NCI-H2227 (cell line): Measurements from ENCODE around the gene NRK.
A peak's percentile ranks its signal among the peaks of the same experiment; 100 is the strongest.
"Not testable (repeated sequence)": the region's sequence is repeated elsewhere in the genome, so short reads cannot be mapped to it uniquely, and the experiment has no call there.

Experiments
- DNase-seq: peaks from one replicate; lab custom pipeline; 2025; ENCODE audit not compliant: unreplicated experiment; lab: John Stamatoyannopoulos, UW

Gene NRK

DNA sequence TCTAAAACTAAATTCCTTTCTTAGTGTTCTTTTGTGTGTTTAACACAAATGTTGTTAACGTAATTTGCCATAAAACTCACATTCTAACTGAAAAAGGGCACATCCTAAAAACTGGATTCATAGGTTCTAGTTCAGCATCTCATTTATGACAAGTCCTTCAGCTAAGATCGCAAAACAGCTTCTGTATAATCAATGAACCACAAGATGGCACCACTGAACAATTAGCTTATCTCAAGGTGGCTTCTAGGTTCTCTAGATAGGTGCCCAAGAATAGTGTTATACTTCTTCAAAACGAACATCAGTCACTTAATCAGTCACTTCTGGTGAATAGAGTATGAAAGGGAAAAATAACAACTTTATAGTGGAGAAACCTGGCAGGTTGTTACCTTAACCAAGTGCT, 54.3 kb downstream of the NRK start:
- peak; percentile 27 for DNase-seq

- no peak for DNase-seq
Measured at GRCh38 chrX:105880491-105880890, 58.2 kb downstream of the NRK start.

DNA sequence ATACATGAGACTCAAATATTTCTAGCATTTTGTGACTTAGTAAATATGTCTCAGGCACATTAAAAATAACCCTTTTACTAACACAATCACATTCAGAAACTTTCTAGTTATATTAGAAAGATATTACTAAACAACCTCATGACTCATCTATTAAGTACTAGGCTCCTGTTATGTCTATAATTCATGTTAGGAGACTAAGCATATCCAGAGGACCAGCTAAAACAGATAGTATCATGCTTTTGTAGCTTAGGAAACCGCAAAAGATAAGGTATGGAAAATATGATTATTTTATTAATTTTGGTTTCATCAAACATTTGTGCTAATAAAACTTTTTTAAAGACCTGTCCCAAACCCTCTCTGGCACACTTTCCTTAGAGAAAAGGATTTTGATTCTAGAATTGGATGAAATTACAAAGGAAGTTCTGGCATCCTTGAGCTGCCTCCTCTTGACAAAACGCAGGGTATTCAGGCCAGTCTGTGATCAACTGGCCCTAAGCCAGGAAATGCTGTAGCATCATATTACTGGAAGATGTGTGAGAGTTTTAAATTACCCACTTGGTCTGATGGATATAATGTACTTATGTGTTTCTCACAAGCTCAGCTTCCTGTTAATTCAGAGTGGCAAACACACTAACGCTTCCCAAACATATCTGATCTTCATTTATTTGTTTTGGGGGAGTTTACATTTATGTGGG, 60.4 kb downstream of the NRK start:
- DNase-seq: no peak

- DNase-seq: no peak
Measured at GRCh38 chrX:105894721-105895120, 72.4 kb downstream of the NRK start.

DNA sequence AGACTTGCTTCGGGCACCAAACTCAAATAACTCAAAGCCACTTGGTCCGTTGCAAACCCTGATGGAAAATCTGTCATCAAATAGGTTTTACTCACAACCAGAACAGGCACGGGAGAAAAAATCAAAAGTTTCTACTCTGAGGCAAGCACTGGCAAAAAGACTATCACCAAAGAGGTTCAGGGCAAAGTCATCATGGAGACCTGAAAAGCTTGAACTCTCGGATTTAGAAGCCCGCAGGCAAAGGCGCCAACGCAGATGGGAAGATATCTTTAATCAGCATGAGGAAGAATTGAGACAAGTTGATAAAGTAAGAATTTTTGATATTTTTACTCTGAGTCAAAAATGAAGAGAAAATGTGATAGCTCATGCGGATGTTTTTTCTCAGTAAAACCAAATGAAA, 87.2 kb downstream of the NRK start:
- no peak for DNase-seq

GRCh38 chrX:105910563-105911105, 88.3 kb downstream of the NRK start:
- DNase-seq: no peak

DNA sequence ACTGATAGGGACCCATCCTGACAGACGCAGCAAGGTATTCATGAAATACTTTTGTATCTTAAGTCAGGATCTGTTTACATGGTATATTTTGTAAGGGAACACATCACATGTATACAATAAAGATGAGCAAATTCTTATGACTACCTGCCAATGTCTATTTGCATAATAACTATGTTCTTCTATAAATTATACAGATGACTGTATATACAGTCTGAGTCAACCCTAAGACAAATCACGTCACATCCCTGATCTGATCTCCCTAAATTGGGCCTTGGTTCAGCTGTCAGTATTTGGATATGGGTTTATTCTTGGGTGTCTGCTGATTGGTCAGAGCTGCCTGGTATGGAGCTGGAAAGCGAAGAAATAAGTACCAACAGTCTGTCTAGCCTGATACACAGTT, 122.9 kb downstream of the NRK start:
- no peak for DNase-seq

GRCh38 chrX:105969487-105969886, 147.1 kb downstream of the NRK start:
- no peak for DNase-seq

DNA sequence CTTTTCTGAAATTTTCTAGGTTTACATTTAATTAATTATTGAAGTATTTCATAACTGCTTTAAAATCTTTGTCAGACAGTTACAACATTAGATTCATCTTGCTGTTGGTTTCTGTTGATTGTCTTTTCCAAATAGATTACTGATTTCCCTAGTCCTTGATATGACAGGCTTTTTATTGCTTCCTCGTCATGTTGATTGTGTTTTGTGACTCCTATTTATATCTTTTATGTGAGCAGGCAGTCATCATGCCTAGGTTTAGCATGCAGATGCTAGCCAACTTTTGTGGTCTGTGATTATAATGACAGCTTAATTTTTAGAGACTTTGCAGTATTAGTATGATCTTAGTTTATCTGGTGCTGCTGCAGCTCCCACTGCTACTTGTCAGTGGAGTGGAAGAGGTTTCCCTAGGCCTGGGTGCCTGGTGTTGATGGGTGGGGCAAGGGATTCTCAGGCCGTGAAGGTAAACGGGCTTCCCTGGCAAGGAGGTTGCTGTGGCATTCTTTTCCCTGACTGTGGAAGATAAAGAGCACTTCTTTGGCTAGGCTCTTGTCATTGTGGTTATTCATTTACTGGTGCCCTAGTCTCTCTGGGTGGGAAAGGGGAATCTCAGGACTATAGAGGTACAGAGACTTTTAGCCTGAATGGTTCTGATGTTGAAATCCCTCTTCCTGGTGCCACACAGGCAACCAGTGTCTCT, 150.5 kb downstream of the NRK start:
- DNase-seq: no peak

- no peak for DNase-seq
Measured at GRCh38 chrX:105973387-105973739, 151.0 kb downstream of the NRK start.

- no peak for DNase-seq
Measured at GRCh38 chrX:105975382-105975781, 153.0 kb downstream of the NRK start.

- DNase-seq: no peak
Measured at GRCh38 chrX:105981772-105982485, 159.6 kb downstream of the NRK start.

GRCh38 chrX:105988487-105988886, 166.1 kb downstream of the NRK start:
- not testable (repeated sequence) for DNase-seq

DNA sequence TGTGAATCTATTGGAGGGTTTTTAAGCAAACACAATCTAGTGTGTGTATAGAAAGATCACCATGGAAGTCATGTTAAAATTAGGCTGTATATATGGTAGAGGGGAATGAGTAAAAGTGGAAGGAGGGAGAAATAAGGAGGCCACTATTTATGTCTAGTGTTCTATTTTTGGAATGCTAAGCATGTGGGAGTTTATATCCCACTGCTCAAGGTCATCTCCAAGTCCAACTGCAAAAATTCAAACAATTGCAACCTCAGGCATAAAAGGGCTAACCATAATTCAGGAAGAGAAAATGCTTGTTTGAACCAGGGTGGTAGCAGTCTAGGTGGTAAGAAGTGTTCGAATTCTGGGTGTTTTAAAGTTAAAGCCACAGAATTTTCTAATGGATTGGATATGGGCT, 177.0 kb downstream of the NRK start:
- DNase-seq: no peak

DNA sequence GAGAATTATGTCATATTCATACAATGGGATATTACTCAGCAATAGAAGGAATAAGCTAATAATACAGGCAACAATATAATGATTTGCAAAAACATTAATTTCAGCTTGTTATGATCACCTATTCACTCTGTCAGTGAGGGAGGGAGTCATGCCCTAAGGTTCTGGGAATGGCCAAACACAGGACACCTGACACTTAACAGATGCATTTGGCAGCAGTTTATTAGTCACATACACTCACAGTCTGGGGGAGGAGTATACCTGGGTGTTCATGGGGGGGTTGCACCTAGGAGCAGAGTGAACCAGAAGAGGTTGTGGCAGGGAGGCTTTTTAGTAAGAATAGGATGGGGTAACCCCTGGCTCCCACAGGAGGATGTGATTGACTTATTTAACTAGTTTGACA, 177.9 kb downstream of the NRK start:
- no peak for DNase-seq

DNA sequence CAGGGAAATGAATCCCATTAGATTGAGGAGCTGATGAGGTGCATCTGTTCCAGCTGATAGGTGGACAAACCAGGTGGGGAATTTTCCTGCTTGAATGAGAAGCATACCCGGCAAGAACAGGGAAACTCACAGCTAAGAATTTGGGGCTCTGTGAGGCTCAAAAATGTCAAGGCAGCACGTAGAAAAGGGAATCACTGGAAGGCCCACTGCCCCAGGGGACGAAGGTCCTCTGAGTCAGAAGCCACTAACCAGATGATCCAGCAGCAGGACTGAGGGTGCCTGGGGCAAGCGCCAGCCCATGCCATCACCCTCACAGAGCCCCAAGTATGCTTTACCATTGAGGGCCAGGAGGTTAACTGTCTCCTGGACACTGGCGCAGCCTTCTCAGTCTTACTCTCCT, 178.3 kb downstream of the NRK start:
- not testable (repeated sequence) for DNase-seq

DNA sequence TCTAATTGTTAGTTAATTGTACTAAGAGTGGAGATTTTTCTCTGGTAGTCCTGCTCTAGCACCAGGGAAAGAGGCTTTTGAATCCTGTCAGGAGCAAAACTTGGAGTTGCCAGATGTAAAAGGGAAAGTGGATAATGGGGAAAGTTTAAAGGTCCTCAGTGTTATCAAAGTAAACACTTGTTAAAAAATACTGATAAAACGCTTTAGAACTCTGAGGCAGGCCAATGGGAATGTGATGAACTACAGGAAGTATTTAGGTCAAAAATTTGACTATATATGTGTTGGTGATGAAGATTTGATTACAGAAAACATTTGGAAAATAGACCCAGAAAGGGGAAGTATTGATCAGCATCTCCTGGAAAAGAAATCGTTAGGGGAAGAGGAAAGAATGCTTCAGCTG, 183.3 kb downstream of the NRK start:
- no peak for DNase-seq

GRCh38 chrX:106007815-106008214, 185.5 kb downstream of the NRK start:
- DNase-seq: no peak
